Testis (tissue), 3 donors: ENCODE results near the gene TTLL9. TPM values are rescaled to one million over a fixed set of nuclear protein-coding genes. Genes with fewer than 3 reads are reported as not detected.

Experiments used
- DNase-seq: peaks from one replicate; pipeline ENCODE4 v3.0.0-alpha.2; 2019
- H3K27ac ChIP-seq, 2 donors: fragments of 200-600 bp; sonication (generic); one replicate each; pipeline ENCODE4 v1.5.1; 2019
- H3K27me3 ChIP-seq: fragments of 200-600 bp; sonication (generic); one replicate; pipeline ENCODE4 v1.5.1; 2019
- H3K36me3 ChIP-seq: fragments of 200-600 bp; sonication (generic); one replicate; pipeline ENCODE4 v1.5.1; 2017; ENCODE audit warnings: low read depth; ENCODE audit errors: missing control alignments
- H3K4me1 ChIP-seq: fragments of 200-600 bp; sonication (generic); one replicate; pipeline ENCODE4 v1.5.1; 2019
- H3K4me3 ChIP-seq, 2 donors: fragments of 200-600 bp; sonication (generic); one replicate each; pipeline ENCODE4 v1.5.1; 2017 to 2019
- H3K9me3 ChIP-seq: fragments of 200-600 bp; sonication (generic); one replicate; pipeline ENCODE4 v1.5.1; 2017
- CTCF ChIP-seq, 3 experiments: fragments of 450-650 bp in 2 of 3; fragments of 200-600 bp in 1 of 3; sonication (generic) in 1 of 3; IDR thresholded peaks; one replicate each; pipeline ENCODE4 v1.5.1; 2016 to 2019; ENCODE audit warnings: antibody characterized with exemption in 3 of 3, mild to moderate bottlenecking in 2 of 3, moderate library complexity in 1 of 3
- POLR2A ChIP-seq: fragments of 450-650 bp; IDR thresholded peaks from one replicate; pipeline ENCODE4 v1.6.1; 2017; ENCODE audit warnings: antibody characterized with exemption, mild to moderate bottlenecking, moderate library complexity
- WGBS, 2 donors: methylation state at CpG; one replicate each; pipeline ENCODE4 v1.1.5; 2018; 5-methylcytosine and 5-hydroxymethylcytosine counted together
- intact Hi-C: fragments of 100-400 bp; cut with DNase I; formaldehyde crosslinking; loops from one replicate; pipeline ENCODE4 v1.15.1; 2023; ENCODE audit warnings: low total_unique reads
- polyA plus RNA-seq: library from polyadenylated mRNA; stranded (reverse); fragments of 350-450 nt; fragmentation: Illumina TruSeq; extraction: RNeasy Lipid Tissue Mini Kit (QIAGEN cat#74804); gene quantifications from one replicate; pipeline ENCODE4 v1.2.3, GENCODE V29; 2014; ENCODE audit warnings: low read depth, low replicate concordance; ENCODE audit not compliant: insufficient read depth
- total RNA-seq, 2 donors: library from RNA; depleted of rRNA; stranded (reverse); fragments of >200 nt; gene quantifications; one replicate each; pipeline ENCODE4 v1.2.3, GENCODE V29; 2016

TTLL9 gene
- total and polyA plus RNA-seq, 3 donors from 2014 or later, result 8.7 to 32.7 (median 19.1) TPM

- 82 to 91% methylated on average over 3 of the region's 3 CpGs for WGBS, 2 donors
- H3K27ac ChIP-seq, result no peak overlapping the region
- H3K4me3 ChIP-seq, result no peak overlapping the region
- H3K36me3 ChIP-seq, result no peaks in the 10 kb centered on the region
- peaks cover 8% of the 10 kb centered on the region for H3K4me1 ChIP-seq
- H3K27me3 ChIP-seq, result no peaks in the 10 kb centered on the region
- H3K9me3 ChIP-seq, result no peaks in the 10 kb centered on the region
- intact Hi-C loops, result loop anchor here (10.0 kb wide), 1 partner anchor 178 kb away; no protein-coding TSS in a partner anchor
- no peak for TF ChIP-seq CTCF (IDR thresholded peaks at IDR 0.05)
- no peak for TF ChIP-seq POLR2A
- DNase-seq, result no peak
Observed at GRCh38 chr20:31856516-31856915, 13.9 kb upstream of the TTLL9 start.

- Histone ChIP-seq H3K9me3 (no peaks in the 10 kb centered on the region), H3K27me3 (no peaks in the 10 kb centered on the region), H3K27ac (no peak overlapping the region), H3K36me3 (no peaks in the 10 kb centered on the region), H3K4me3 (no peak overlapping the region), H3K4me1 (peaks cover 8% of the 10 kb centered on the region)
- no peak for DNase-seq
- intact Hi-C loops, result loop anchor here (10.0 kb wide), 1 partner anchor 177 kb away; no protein-coding TSS in a partner anchor
- 75 to 81% methylated on average over 6 to 15 of the region's 15 CpGs for WGBS, 2 donors
- TF ChIP-seq POLR2A (no peak), CTCF (IDR thresholded peaks at IDR 0.05) (no peak)
Observed at GRCh38 chr20:31857861-31858759, 12.3 kb upstream of the TTLL9 start.

DNA sequence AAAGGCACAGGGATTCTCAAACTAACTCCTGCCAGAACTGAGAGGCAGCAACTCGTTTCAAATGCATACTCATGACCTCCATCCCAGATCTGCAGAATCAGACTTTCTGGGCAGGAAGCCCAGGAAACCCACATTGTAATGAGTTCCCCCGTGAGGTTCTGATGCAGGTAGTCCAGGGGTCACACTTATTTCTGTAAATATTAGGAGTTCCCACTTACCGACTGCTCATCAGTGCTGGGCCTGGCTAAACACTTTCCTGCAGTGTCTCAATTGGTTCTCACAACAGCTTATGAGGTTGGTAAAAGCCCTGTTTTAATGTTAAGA, 11.7 kb upstream of the TTLL9 start:
- no peak for TF ChIP-seq POLR2A
- no peaks in the 10 kb centered on the region for H3K27me3 ChIP-seq
- no peak overlapping the region for H3K4me3 ChIP-seq
- peaks cover 8% of the 10 kb centered on the region for H3K4me1 ChIP-seq
- no peak overlapping the region for H3K27ac ChIP-seq
- H3K9me3 ChIP-seq, result no peaks in the 10 kb centered on the region
- intact Hi-C loops, result loop anchor here (10.0 kb wide), 1 partner anchor 176 kb away; no protein-coding TSS in a partner anchor
- 41 to 50% methylated on average over 3 of the region's 3 CpGs for WGBS, 2 donors
- no peak for DNase-seq
- H3K36me3 ChIP-seq, result no peaks in the 10 kb centered on the region

DNA sequence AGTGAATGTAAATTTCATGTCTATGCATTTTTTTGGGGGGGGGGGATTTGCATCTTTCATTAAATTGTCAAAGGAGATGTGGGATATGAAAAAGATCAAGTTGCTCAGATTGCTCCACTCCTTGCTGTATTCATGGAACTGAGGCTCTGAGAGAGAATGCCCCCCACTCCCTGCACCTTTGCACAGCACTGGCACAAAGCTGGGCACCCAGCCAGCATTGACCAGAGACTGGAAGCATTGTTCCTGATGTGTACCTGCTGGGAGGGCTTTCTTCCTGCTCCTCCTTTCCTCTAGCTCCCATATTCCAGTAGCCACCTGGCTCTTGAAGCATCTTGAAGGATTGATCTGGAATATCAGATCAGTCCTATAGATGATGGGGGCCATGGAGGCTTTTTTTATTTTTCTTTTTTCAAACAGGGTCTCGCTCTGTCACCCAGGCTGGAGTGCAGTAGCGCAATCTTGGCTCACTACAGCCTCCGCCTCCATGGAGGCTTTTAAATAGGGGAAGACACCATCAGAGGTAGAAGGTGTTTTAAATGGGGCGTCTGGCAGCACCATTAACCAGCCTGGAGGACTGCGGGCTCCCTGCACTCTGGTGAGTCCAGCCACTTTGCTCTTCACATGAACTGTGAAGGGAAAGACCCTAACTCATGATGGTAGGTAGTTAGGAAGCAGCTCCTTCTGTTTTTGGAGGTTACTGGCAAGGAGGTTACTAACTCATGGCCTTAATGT, 11.0 kb upstream of the TTLL9 start:
- TF ChIP-seq CTCF (IDR thresholded peaks at IDR 0.05), result no peak
- TF ChIP-seq POLR2A, result no peak
- H3K36me3 ChIP-seq, result no peaks in the 10 kb centered on the region
- no peak overlapping the region for H3K27ac ChIP-seq
- intact Hi-C loops, result loop anchor here (10.0 kb wide), 1 partner anchor 175 kb away; no protein-coding TSS in a partner anchor
- H3K4me1 ChIP-seq, result peaks cover 11% of the 10 kb centered on the region
- H3K27me3 ChIP-seq, result no peaks in the 10 kb centered on the region
- no peaks in the 10 kb centered on the region for H3K9me3 ChIP-seq
- WGBS, 2 donors, result 71 to 80% methylated on average over 5 of the region's 5 CpGs
- DNase-seq, result no peak
- H3K4me3 ChIP-seq, result no peak overlapping the region

- Histone ChIP-seq H3K27ac (no peak overlapping the region), H3K4me1 (peaks cover 15% of the 10 kb centered on the region), H3K36me3 (no peaks in the 10 kb centered on the region), H3K4me3 (no peak overlapping the region), H3K27me3 (no peaks in the 10 kb centered on the region), H3K9me3 (no peaks in the 10 kb centered on the region)
- DNase-seq, result no peak
- TF ChIP-seq CTCF (IDR thresholded peaks at IDR 0.05) (no peak), POLR2A (no peak)
- intact Hi-C loops, result loop anchor here (10.0 kb wide), 1 partner anchor 175 kb away; no protein-coding TSS in a partner anchor
- 27 to 40% methylated on average over 7 of the region's 7 CpGs for WGBS, 2 donors
Observed at GRCh38 chr20:31859998-31860380, 10.4 kb upstream of the TTLL9 start.
